Hematopoietic multipotent progenitor cell treated with erythropoietin and hydrocortisone succinate and interleukin-3 and kit ligand, for 15 days (in vitro differentiated cells): ENCODE data around the gene TAF11.
"Not testable (repeated sequence)": the region's sequence is repeated elsewhere in the genome, so short reads cannot be mapped to it uniquely, and the experiment has no call there.

ENCODE experiments used
- DNase-seq: peaks from one replicate; pipeline ENCODE4 v3.0.0-alpha.2; 2015; ENCODE audit warnings: low spot score

TAF11 gene

GRCh38 chr6:34887753-34888513, at the start of gene TAF11:
TAF11 (minus strand) TSS chr6:34888042; CDS start chr6:34887957, 85 bp downstream.
- DNase-seq, result peak; percentile 91

DNA sequence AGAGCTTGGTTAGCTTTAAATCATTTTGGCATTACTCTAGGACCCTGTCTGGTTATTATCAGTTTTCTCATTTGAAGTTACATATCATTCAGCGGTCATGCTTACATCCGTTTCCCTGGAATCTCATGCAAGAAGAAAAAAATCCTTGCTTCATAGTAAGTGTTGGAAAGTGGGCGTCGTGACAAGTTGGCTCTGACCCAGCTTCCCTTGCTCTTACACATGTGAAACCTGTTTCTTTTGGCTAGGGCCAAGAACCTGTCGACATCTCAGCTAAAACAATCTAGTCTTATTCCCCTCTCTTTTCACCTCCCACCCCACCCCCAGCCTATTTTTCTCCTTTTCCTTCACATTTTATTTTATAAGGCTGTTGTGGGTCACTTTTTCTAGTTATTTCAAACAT, 46.7 kb upstream of the TAF11 start:
- no peak for DNase-seq

DNA sequence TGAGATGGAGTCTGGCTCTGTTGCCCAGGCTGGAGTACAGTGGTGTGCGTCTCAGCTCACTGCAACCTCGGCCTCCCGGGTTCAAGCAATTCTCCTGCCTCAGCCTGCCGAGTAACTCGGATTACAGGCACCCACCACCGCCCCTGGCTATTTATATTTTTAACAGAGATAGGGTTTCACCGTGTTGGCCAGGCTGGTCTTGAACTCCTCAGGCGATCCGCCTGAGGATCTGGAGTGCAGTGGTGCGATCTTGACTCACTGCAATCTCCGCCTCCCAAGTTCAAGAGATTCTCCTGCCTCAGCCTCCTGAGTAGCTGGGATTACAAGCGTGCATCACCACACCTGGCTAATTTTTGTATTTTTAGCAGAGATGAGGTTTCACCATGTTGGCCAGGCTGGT, 44.4 kb upstream of the TAF11 start:
- DNase-seq, result not testable (repeated sequence)

GRCh38 chr6:34930221-34930620, 42.4 kb upstream of the TAF11 start:
- no peak for DNase-seq

- no peak for DNase-seq
Observed at GRCh38 chr6:34929241-34929978, 41.6 kb upstream of the TAF11 start.

GRCh38 chr6:34928695-34929094, 40.9 kb upstream of the TAF11 start:
- DNase-seq, result no peak

GRCh38 chr6:34928220-34928619, 40.4 kb upstream of the TAF11 start:
- no peak for DNase-seq

DNA sequence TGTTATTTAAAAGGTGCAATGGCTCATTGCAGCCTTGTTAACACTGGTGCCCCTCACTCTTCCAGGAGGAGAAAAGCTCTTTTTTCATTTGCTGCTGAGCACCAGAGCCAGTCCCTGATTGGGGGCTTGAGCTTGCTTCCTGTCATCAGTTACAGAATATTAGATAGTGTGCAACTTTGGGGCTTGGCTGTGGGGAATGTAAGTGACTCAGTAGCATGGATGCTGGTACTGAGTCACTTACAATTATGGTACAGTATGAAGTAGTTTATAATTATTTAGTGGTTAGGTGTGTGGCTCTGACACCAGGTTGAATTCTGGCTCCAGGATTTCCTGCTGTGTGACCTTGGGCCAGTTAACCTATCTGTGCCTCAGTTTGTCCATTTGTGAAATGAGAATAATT, 38.8 kb upstream of the TAF11 start:
- DNase-seq, result no peak

- no peak for DNase-seq
Observed at GRCh38 chr6:34924831-34925625, 37.2 kb upstream of the TAF11 start.

GRCh38 chr6:34922177-34922663, 34.4 kb upstream of the TAF11 start:
- no peak for DNase-seq

- no peak for DNase-seq
Observed at GRCh38 chr6:34920097-34920496, 32.3 kb upstream of the TAF11 start.

DNA sequence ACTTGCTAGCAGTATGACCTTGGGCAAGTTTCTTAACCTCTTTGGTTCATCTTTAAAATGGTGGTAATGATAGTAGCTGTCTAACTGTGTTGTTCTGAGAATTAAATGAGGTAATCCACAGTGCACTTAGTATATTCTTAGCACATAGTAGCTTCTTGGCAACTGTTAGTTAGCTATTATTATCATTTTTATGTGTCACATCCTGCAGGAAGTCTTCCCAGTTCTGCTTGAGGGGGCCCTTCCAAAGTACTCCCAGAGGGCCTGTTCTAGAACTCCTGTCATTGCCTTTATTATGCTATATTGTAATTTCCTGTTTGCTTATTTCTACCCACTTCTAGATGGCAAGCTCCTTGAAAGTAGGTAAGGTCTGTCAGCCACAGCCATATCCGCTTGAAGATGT, 31.8 kb upstream of the TAF11 start:
- no peak for DNase-seq

DNA sequence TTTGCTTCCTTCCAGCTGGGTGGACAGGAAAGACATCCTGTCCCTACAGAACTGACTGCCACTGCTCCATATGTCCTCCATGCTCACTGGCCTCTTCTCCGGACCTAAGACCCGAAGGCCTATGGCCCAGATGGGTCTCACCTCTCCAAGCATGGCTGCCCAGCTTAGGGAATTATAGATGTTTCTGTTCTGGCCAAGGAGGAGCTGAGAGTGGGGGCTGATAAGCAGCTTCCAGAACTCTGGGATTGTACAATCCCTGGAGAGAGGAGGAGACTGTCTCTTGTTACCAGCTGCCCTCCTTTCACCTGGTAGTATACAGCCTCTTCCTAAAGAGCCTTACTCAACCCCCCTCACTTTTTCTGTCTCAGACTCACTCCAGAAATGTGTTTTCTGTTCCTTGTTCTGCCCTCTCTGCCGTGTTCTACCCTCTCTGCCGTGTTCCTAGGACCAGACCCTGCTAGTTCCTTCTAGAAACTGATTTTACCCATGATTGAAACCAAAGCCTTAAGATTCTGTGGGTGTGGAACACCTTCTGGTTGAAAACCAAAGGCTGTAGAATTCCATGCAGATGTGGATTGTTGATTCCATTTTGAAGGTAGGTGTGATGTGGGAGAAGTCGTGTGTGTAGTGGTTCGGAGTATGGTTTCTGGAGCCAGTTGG, 29.9 kb upstream of the TAF11 start:
- DNase-seq, result no peak

GRCh38 chr6:34916348-34916967, 28.6 kb upstream of the TAF11 start:
- DNase-seq, result no peak

DNA sequence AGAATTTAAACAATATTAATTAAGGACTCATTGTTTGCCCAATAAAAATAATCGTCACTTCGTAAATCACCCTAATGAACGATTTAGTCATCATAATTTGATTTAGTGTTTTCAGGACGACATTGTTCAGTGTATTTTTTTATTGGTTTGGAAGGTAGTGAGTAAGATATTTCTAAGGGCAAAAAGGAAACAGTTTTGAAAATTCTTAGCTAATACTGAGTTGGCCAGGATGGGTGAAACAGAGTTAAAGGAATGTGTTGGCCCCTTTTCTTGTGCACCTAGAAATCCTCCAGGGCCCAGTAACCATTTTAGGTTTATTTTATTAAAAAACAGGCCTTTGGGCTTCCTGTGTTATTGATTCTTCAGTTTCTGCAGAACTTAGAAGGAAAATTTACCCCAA, 26.5 kb upstream of the TAF11 start:
- no peak for DNase-seq

GRCh38 chr6:34912715-34913464, 25.0 kb upstream of the TAF11 start:
- DNase-seq, result no peak

DNA sequence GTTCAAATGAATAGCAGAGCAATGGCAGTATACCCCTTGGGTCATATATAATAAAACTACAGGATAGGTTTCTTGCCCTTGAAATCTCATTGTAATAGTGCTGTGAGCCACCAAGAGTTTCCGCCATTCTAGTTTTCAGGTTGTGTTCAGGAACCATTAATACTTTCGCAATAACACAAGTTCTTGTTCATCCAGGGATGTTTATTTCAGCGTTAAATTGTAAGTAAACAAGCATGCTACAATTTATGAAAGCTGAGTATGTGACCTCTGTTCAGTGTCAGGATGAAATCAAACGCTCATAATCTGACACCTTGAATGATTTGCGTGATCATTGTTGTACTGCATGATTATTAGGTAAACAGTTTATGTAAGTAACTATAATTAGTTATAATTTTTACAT, 24.0 kb upstream of the TAF11 start:
- no peak for DNase-seq

GRCh38 chr6:34909320-34909883, 21.6 kb upstream of the TAF11 start:
- DNase-seq, result no peak

DNA sequence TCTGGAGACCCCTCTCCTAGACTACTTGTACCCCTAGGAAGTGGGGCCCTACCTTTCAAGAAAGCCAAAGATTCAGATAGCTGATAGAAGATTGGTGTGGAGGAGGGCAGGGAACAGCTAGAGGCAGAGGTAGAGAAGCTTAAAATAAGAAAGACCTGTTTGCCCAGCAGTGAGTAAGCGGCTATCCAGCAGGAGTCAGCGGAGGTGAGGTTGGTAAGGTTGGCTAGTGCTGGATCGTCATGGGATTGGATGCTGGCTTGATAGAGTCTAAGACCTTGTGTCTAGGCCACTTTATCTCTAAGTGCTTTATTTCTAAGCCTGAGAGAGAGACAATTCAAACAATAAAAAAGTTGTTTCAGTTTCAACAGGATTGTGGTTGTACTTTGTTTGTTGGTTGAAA, 20.4 kb upstream of the TAF11 start:
- DNase-seq, result no peak

- DNase-seq, result no peak
Observed at GRCh38 chr6:34906826-34907225, 19.0 kb upstream of the TAF11 start.
